ENCODE data around the gene USP12. TPM values are rescaled to one million over a fixed set of nuclear protein-coding genes. Genes with fewer than 3 reads are reported as not detected.

The USP12 gene
- total RNA-seq, 1 experiment from 2014 or later: 26.1 TPM

- TF ChIP-seq ZNF532 (CRISPR knock-in tag; IDR thresholded peaks at IDR 0.05; ENCODE audit: borderline replicate concordance) (no peak), PRDM15 (CRISPR knock-in tag; IDR thresholded peaks at IDR 0.05) (no peak), USF2 (CRISPR knock-in tag; IDR thresholded peaks at IDR 0.05) (no peak), SMAD3 (CRISPR knock-in tag; IDR thresholded peaks at IDR 0.05; ENCODE audit: borderline replicate concordance) (no peak), IRF1 (CRISPR knock-in tag; IDR thresholded peaks at IDR 0.05) (no peak)
Measured at GRCh38 chr13:27149702-27150101, 21.9 kb downstream of the USP12 start (continued).

- Mint-ChIP-seq H3K27me3 (ENCODE audit: low read depth) (no peaks in the 10 kb centered on the region), H3K4me1 (peaks cover 31% of the 10 kb centered on the region), H3K27ac (no peak overlapping the region), H3K36me3 (peaks cover 5% of the 10 kb centered on the region; the same call in 1 of the 2 replicates), H3K4me3 (no peak overlapping the region), H3K9me3 (no peaks in the 10 kb centered on the region; the same call in 1 of the 2 replicates)
- CTCF ChIA-PET: interaction anchor here (0.7 kb wide), 1 partner anchor 122 kb away, joined by 3 read pairs; the partner anchor contains the start of gene RASL11A
- POLR2A ChIA-PET: no interaction called here
- ATAC-seq: no peak
- no peak for DNase-seq (ENCODE audit: low spot score)
- TF ChIP-seq NR2C2 (CRISPR knock-in tag; IDR thresholded peaks at IDR 0.05): no peak
- no peak for TF ChIP-seq PRRX2 (CRISPR knock-in tag; IDR thresholded peaks at IDR 0.05)
- TF ChIP-seq ZNF281 (CRISPR knock-in tag; IDR thresholded peaks at IDR 0.05): no peak
- no peak for TF ChIP-seq CREB1 (CRISPR knock-in tag; IDR thresholded peaks at IDR 0.05)
- TF ChIP-seq ZBTB43 (CRISPR knock-in tag; IDR thresholded peaks at IDR 0.05): no peak
- TF ChIP-seq ATF2 (CRISPR knock-in tag; IDR thresholded peaks at IDR 0.05; ENCODE audit: borderline replicate concordance, low read depth): no peak
- TF ChIP-seq GRHL2 (CRISPR knock-in tag; IDR thresholded peaks at IDR 0.05; ENCODE audit: insufficient replicate concordance, severe bottlenecking): no peak
- no peak for TF ChIP-seq CREM (CRISPR knock-in tag; IDR thresholded peaks at IDR 0.05)
- no peak for TF ChIP-seq NR1H2 (CRISPR knock-in tag; IDR thresholded peaks at IDR 0.05)
- no peak for TF ChIP-seq RORB (CRISPR knock-in tag; IDR thresholded peaks at IDR 0.05)
- no peak for TF ChIP-seq ZNF263 (CRISPR knock-in tag; IDR thresholded peaks at IDR 0.05; ENCODE audit: low read depth)
- TF ChIP-seq HMGXB4 (CRISPR knock-in tag; IDR thresholded peaks at IDR 0.05): no peak
- no peak for TF ChIP-seq NFATC4 (CRISPR knock-in tag; IDR thresholded peaks at IDR 0.05)
- no peak for TF ChIP-seq MYBL2 (CRISPR knock-in tag; IDR thresholded peaks at IDR 0.05)
- no peak for TF ChIP-seq ATF1 (CRISPR knock-in tag; IDR thresholded peaks at IDR 0.05)
Measured at GRCh38 chr13:27148900-27149299, 22.7 kb downstream of the USP12 start.
